HFFc6 (cell line): Measurements from ENCODE around the gene KRTAP10-5. TPM values are rescaled to one million over a fixed set of nuclear protein-coding genes. Genes with fewer than 3 reads are reported as not detected.

Experiments used
- DNase-seq: peaks from one replicate; pipeline ENCODE4 v3.0.0-alpha.2; 2018
- H3K27ac Mint-ChIP-seq: 2 replicates; pipeline ENCODE4 v1.8.0; 2020; ENCODE audit warnings: mild to moderate bottlenecking, mixed read lengths
- H3K27me3 Mint-ChIP-seq: 2 replicates; pipeline ENCODE4 v1.8.0; 2021; ENCODE audit warnings: mild to moderate bottlenecking, moderate library complexity, mixed read lengths; ENCODE audit not compliant: insufficient read depth
- H3K36me3 Mint-ChIP-seq: 2 replicates; pipeline ENCODE4 v1.8.0; 2021; ENCODE audit warnings: low read depth, mixed read lengths
- H3K4me1 Mint-ChIP-seq: 2 replicates; pipeline ENCODE4 v1.8.0; 2020; ENCODE audit warnings: low read depth, mixed read lengths
- H3K4me3 Mint-ChIP-seq: 2 replicates; pipeline ENCODE4 v1.8.0; 2020; ENCODE audit warnings: mild to moderate bottlenecking, moderate library complexity, mixed read lengths
- H3K9me3 Mint-ChIP-seq: 2 replicates; pipeline ENCODE4 v1.8.0; 2020; ENCODE audit warnings: mild to moderate bottlenecking, mixed read lengths
- total RNA-seq, 6 experiments: library from RNA; stranded (reverse); fragmentation: NEBNext Ultra II Directional; extraction: Animal tissue kit (Norgen Biotek cat#: 25700); gene quantifications; 2 replicates in 1 of 6; 3 replicates in 5 of 6; pipeline ENCODE4 v1.2.3, GENCODE V29; 2021
- TF ChIP-seq, protein P1 (sequence below): fragments of 200-600 bp; sonication (generic); IDR thresholded peaks from 2 replicates; pipeline ENCODE4 v1.5.0; 2021; ENCODE audit warnings: antibody characterized with exemption, mild to moderate bottlenecking

Gene KRTAP10-5
- total RNA-seq, 6 experiments from 2014 or later: not detected

GRCh38 chr21:44617071-44617501 is 36.7 kb upstream of the KRTAP10-5 start:
- Mint-ChIP-seq H3K9me3 (peaks cover 44% of the 10 kb centered on the region), H3K27ac (no peak overlapping the region), H3K36me3 (no peaks in the 10 kb centered on the region), H3K4me1 (no peaks in the 10 kb centered on the region), H3K27me3 (no peaks in the 10 kb centered on the region; the same call in 1 of the 2 replicates), H3K4me3 (no peak overlapping the region)
- TF ChIP-seq, protein P1, sequence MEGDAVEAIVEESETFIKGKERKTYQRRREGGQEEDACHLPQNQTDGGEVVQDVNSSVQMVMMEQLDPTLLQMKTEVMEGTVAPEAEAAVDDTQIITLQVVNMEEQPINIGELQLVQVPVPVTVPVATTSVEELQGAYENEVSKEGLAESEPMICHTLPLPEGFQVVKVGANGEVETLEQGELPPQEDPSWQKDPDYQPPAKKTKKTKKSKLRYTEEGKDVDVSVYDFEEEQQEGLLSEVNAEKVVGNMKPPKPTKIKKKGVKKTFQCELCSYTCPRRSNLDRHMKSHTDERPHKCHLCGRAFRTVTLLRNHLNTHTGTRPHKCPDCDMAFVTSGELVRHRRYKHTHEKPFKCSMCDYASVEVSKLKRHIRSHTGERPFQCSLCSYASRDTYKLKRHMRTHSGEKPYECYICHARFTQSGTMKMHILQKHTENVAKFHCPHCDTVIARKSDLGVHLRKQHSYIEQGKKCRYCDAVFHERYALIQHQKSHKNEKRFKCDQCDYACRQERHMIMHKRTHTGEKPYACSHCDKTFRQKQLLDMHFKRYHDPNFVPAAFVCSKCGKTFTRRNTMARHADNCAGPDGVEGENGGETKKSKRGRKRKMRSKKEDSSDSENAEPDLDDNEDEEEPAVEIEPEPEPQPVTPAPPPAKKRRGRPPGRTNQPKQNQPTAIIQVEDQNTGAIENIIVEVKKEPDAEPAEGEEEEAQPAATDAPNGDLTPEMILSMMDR: no peak
- no peak for DNase-seq

DNA sequence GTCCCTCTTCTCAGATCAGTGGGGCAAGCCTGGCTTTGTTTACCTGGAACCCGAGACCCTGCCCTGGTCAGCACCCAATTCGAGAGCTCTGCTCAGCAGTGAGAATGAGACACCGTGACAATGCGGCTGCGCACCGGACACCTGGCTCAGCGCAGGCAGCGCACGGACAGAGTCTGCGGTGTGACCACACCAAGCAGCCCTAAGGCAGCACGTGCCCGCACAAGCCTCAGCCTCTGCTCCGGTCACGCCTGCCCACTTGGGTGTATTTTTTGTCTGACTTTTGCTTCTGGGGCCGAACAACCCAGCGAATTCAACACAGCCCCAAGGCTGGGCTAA is 36.2 kb upstream of the KRTAP10-5 start:
- TF ChIP-seq, protein P1: no peak
- DNase-seq: no peak
- peaks cover under 1% of the 10 kb centered on the region; the same call in 1 of the 2 replicates for H3K36me3 Mint-ChIP-seq
- H3K9me3 Mint-ChIP-seq: peaks cover 47% of the 10 kb centered on the region
- H3K4me3 Mint-ChIP-seq: no peak overlapping the region
- H3K27me3 Mint-ChIP-seq: no peaks in the 10 kb centered on the region; the same call in 1 of the 2 replicates
- H3K4me1 Mint-ChIP-seq: no peaks in the 10 kb centered on the region
- no peak overlapping the region for H3K27ac Mint-ChIP-seq

GRCh38 chr21:44615911-44616590 is 35.6 kb upstream of the KRTAP10-5 start:
- H3K4me3 Mint-ChIP-seq: no peak overlapping the region
- TF ChIP-seq, protein P1: no peak
- DNase-seq: no peak
- H3K4me1 Mint-ChIP-seq: no peaks in the 10 kb centered on the region
- H3K36me3 Mint-ChIP-seq: peaks cover 6% of the 10 kb centered on the region; the same call in 1 of the 2 replicates
- peaks cover 52% of the 10 kb centered on the region for H3K9me3 Mint-ChIP-seq
- H3K27ac Mint-ChIP-seq: no peak overlapping the region
- H3K27me3 Mint-ChIP-seq: no peaks in the 10 kb centered on the region; the same call in 1 of the 2 replicates

DNA sequence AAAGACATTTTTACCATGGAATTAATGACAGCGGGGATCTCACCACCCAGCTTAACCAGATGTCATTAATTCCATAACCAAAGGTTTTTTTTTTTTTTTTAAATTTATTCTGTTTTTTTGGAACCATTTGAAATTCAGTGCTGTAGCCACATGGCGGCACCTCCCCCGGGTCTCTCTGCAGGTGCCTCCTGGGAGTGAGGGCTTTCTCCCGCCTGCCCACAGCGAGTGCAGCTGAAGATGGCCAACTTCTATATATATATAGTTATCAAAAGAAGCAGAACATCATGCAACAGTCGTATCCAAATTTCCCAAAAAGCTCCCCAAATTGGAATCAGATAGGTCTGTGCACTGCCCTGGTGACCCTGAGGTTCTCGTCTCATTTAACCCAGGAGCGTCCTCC is 35.1 kb upstream of the KRTAP10-5 start:
- H3K4me1 Mint-ChIP-seq: no peaks in the 10 kb centered on the region
- no peak overlapping the region for H3K4me3 Mint-ChIP-seq
- H3K27ac Mint-ChIP-seq: no peak overlapping the region
- DNase-seq: no peak
- peaks cover 53% of the 10 kb centered on the region for H3K9me3 Mint-ChIP-seq
- H3K36me3 Mint-ChIP-seq: peaks cover 6% of the 10 kb centered on the region
- H3K27me3 Mint-ChIP-seq: no peaks in the 10 kb centered on the region; the same call in 1 of the 2 replicates
- TF ChIP-seq, protein P1: no peak

GRCh38 chr21:44614961-44615391 is 34.6 kb upstream of the KRTAP10-5 start:
- H3K27ac Mint-ChIP-seq: no peak overlapping the region
- DNase-seq: no peak
- H3K4me3 Mint-ChIP-seq: no peak overlapping the region
- H3K4me1 Mint-ChIP-seq: no peaks in the 10 kb centered on the region
- TF ChIP-seq, protein P1: no peak
- H3K36me3 Mint-ChIP-seq: peaks cover 6% of the 10 kb centered on the region
- H3K9me3 Mint-ChIP-seq: peaks cover 54% of the 10 kb centered on the region
- H3K27me3 Mint-ChIP-seq: no peaks in the 10 kb centered on the region; the same call in 1 of the 2 replicates
